Activated CD8-positive, alpha-beta T cell treated with anti-CD3 and anti-CD28 coated beads for 36 hours (primary cell): ENCODE data around the gene ITK. TPM values are rescaled to one million over a fixed set of nuclear protein-coding genes. Genes with fewer than 3 reads are reported as not detected.

ENCODE experiments used
- ATAC-seq: fragments of 200-7000 bp; cut with Tn5 transposase; one replicate; pipeline ENCODE4 v1.10.0; 2021; ENCODE audit warnings: mild to moderate bottlenecking, moderate library complexity
- CTCF ChIA-PET: fragments of 350-600 bp; sonication (Branson Sonifier 250); formaldehyde crosslinking; loops from one replicate; lab custom pipeline; 2021; ENCODE audit warnings: antibody characterized with exemption; lab: Charles Lee
- POLR2A ChIA-PET: fragments of 350-600 bp; sonication (Branson Sonifier 250); formaldehyde crosslinking; loops from one replicate; lab custom pipeline; 2021; ENCODE audit warnings: antibody characterized with exemption; lab: Charles Lee
- DNase-seq: peaks from one replicate; pipeline ENCODE4 v3.0.0-alpha.2; 2020
- H3K27ac Mint-ChIP-seq: one replicate; pipeline ENCODE4 v1.8.0; 2021; ENCODE audit warnings: mild to moderate bottlenecking, mixed read lengths
- H3K27me3 Mint-ChIP-seq: one replicate; pipeline ENCODE4 v1.8.0; 2021; ENCODE audit warnings: mixed read lengths
- H3K36me3 Mint-ChIP-seq: one replicate; pipeline ENCODE4 v1.8.0; 2021; ENCODE audit warnings: low read depth, mixed read lengths
- H3K4me1 Mint-ChIP-seq: one replicate; pipeline ENCODE4 v1.8.0; 2021; ENCODE audit warnings: low read depth, mixed read lengths
- H3K4me3 Mint-ChIP-seq: one replicate; pipeline ENCODE4 v1.8.0; 2021; ENCODE audit warnings: mild to moderate bottlenecking, moderate library complexity, mixed read lengths
- H3K9me3 Mint-ChIP-seq: one replicate; pipeline ENCODE4 v1.8.0; 2021; ENCODE audit warnings: mixed read lengths
- CTCF ChIP-seq: fragments of 200-600 bp; IDR thresholded peaks from one replicate; pipeline ENCODE4 v1.8.0; 2022; ENCODE audit warnings: antibody characterized with exemption, mild to moderate bottlenecking
- intact Hi-C: fragments of 100-400 bp; cut with micrococcal nuclease; formaldehyde crosslinking; loops from one replicate; pipeline ENCODE4 v1.10.0; 2022
- total RNA-seq, 2 experiments: library from RNA; stranded (reverse); gene quantifications; one replicate each; pipeline ENCODE4 v1.2.3, GENCODE V29; 2021

Gene ITK
- total RNA-seq, 2 experiments from 2014 or later = 229 to 236 TPM

- intact Hi-C loops = no loop called here
- POLR2A ChIA-PET = interaction anchor here (0.7 to 50.1 kb wide), 4 partner anchors 10 to 40 kb away, joined by 3 to 1980 read pairs (median 3); partner anchors contain the start of genes ITK and MED7
- ATAC-seq (no peak), DNase-seq (no peak)
- Mint-ChIP-seq H3K27ac (no peak overlapping the region), H3K4me3 (no peak overlapping the region), H3K9me3 (no peaks in the 10 kb centered on the region), H3K27me3 (no peaks in the 10 kb centered on the region), H3K36me3 (peaks cover 2% of the 10 kb centered on the region), H3K4me1 (peaks cover 64% of the 10 kb centered on the region)
- CTCF ChIA-PET = interaction anchor here (0.9 to 2.7 kb wide), 4 partner anchors 10 to 28 kb away, joined by 3 to 16 read pairs (median 4); no protein-coding TSS in a partner anchor
- TF ChIP-seq CTCF = no peak
These were observed 18.6 kb upstream of the ITK start for GRCh38 chr5:157161996-157162395.

GRCh38 chr5:157162919-157163510 is 17.6 kb upstream of the ITK start:
- POLR2A ChIA-PET = interaction anchor here (1.1 to 50.1 kb wide), 3 partner anchors 9 to 39 kb away, joined by 3 to 1980 read pairs (median 3); partner anchors contain the start of genes ITK and MED7
- Mint-ChIP-seq H3K27me3 (no peaks in the 10 kb centered on the region), H3K9me3 (no peaks in the 10 kb centered on the region), H3K4me3 (no peak overlapping the region), H3K36me3 (peaks cover 2% of the 10 kb centered on the region), H3K4me1 (peaks cover 66% of the 10 kb centered on the region), H3K27ac (no peak overlapping the region)
- CTCF ChIA-PET = interaction anchor here (0.9 to 2.7 kb wide), 3 partner anchors 9 to 27 kb away, joined by 3 to 16 read pairs (median 4); no protein-coding TSS in a partner anchor
- DNase-seq (no peak), ATAC-seq (no peak)
- TF ChIP-seq CTCF = no peak
- intact Hi-C loops = no loop called here

GRCh38 chr5:157164521-157164920 is 16.1 kb upstream of the ITK start:
- ATAC-seq (no peak), DNase-seq (no peak)
- Mint-ChIP-seq H3K27ac (peak overlapping the region; percentile 21), H3K9me3 (peaks cover under 1% of the 10 kb centered on the region), H3K4me1 (peaks cover 65% of the 10 kb centered on the region), H3K27me3 (no peaks in the 10 kb centered on the region), H3K36me3 (peaks cover 6% of the 10 kb centered on the region), H3K4me3 (no peak overlapping the region)
- CTCF ChIA-PET = no interaction called here
- POLR2A ChIA-PET = interaction anchor here (1.2 to 50.1 kb wide), 3 partner anchors 12 to 67 kb away, joined by 4 to 1980 read pairs (median 280); partner anchors contain the start of gene ITK
- intact Hi-C loops = no loop called here
- TF ChIP-seq CTCF = no peak

GRCh38 chr5:157165261-157165660 is 15.4 kb upstream of the ITK start:
- H3K4me1 Mint-ChIP-seq = peaks cover 63% of the 10 kb centered on the region
- ChIA-PET POLR2A (interaction anchor here (1.2 to 50.1 kb wide), 3 partner anchors 12 to 66 kb away, joined by 4 to 1980 read pairs (median 280); partner anchors contain the start of gene ITK), CTCF (interaction anchor here (1.1 kb wide), 1 partner anchor 16 kb away, joined by 3 read pairs; no protein-coding TSS in a partner anchor)
- peaks cover 12% of the 10 kb centered on the region for H3K36me3 Mint-ChIP-seq
- H3K27ac Mint-ChIP-seq = no peak overlapping the region
- ATAC-seq (no peak), DNase-seq (no peak)
- H3K27me3 Mint-ChIP-seq = no peaks in the 10 kb centered on the region
- no peak for TF ChIP-seq CTCF
- intact Hi-C loops = no loop called here
- peaks cover 7% of the 10 kb centered on the region for H3K9me3 Mint-ChIP-seq
- H3K4me3 Mint-ChIP-seq = no peak overlapping the region

GRCh38 chr5:157165668-157166067 is 15.0 kb upstream of the ITK start:
- ATAC-seq (no peak), DNase-seq (no peak)
- POLR2A ChIA-PET = interaction anchor here (1.2 to 50.1 kb wide), 3 partner anchors 13 to 65 kb away, joined by 4 to 1980 read pairs (median 280); partner anchors contain the start of gene ITK
- H3K27me3 Mint-ChIP-seq = no peaks in the 10 kb centered on the region
- no peak for TF ChIP-seq CTCF
- H3K4me1 Mint-ChIP-seq = peaks cover 65% of the 10 kb centered on the region
- intact Hi-C loops = no loop called here
- peaks cover 16% of the 10 kb centered on the region for H3K36me3 Mint-ChIP-seq
- CTCF ChIA-PET = interaction anchor here (1.1 to 2.3 kb wide), 2 partner anchors 8 to 16 kb away, joined by 3 to 6 read pairs; no protein-coding TSS in a partner anchor
- H3K9me3 Mint-ChIP-seq = peaks cover 10% of the 10 kb centered on the region
- peak overlapping the region; percentile 88 for H3K27ac Mint-ChIP-seq
- H3K4me3 Mint-ChIP-seq = no peak overlapping the region
